ENCODE data around the gene DNAI4.
A peak's percentile ranks its signal among the peaks of the same experiment; 100 is the strongest.
"Not testable (repeated sequence)": the region's sequence is repeated elsewhere in the genome, so short reads cannot be mapped to it uniquely, and the experiment has no call there.

DNAI4 gene

GRCh38 chr1:66924756-66925557 lies at the start of gene DNAI4, which contains the start of gene MIER1:
Gene DNAI4, minus strand, starts transcription at chr1:66924856. Its CDS starts 25 bp downstream, at chr1:66924831.
Gene MIER1, plus strand, starts transcription at chr1:66924990. Its CDS starts 39 bp downstream, at chr1:66925029.
- DNase-seq = peak; percentile 96

- no peak for DNase-seq
Observed at GRCh38 chr1:66968574-66968973, 43.9 kb upstream of the DNAI4 start.

GRCh38 chr1:66966188-66966873 lies 41.7 kb upstream of the DNAI4 start:
- not testable (repeated sequence) for DNase-seq

GRCh38 chr1:66957938-66958337 lies 33.3 kb upstream of the DNAI4 start:
- no peak for DNase-seq

- no peak for DNase-seq
Observed at GRCh38 chr1:66954208-66954607, 29.6 kb upstream of the DNAI4 start.

GRCh38 chr1:66951513-66951912 lies 26.9 kb upstream of the DNAI4 start:
- DNase-seq = no peak

- no peak for DNase-seq
Observed at GRCh38 chr1:66947267-66947666, 22.6 kb upstream of the DNAI4 start.

- no peak for DNase-seq
Observed at GRCh38 chr1:66945316-66945715, 20.7 kb upstream of the DNAI4 start.

GRCh38 chr1:66944330-66945274 lies 19.9 kb upstream of the DNAI4 start:
- no peak for DNase-seq

GRCh38 chr1:66943361-66943969 lies 18.8 kb upstream of the DNAI4 start:
- no peak for DNase-seq

- no peak for DNase-seq
Observed at GRCh38 chr1:66940981-66941380, 16.3 kb upstream of the DNAI4 start.

- no peak for DNase-seq
Observed at GRCh38 chr1:66938613-66939012, 14.0 kb upstream of the DNAI4 start.

- DNase-seq = no peak
Observed at GRCh38 chr1:66937529-66938234, 13.0 kb upstream of the DNAI4 start.

GRCh38 chr1:66933887-66934700 lies 9.4 kb upstream of the DNAI4 start:
- DNase-seq = no peak

- DNase-seq = no peak
Observed at GRCh38 chr1:66932291-66932690, 7.6 kb upstream of the DNAI4 start.

- no peak for DNase-seq
Observed at GRCh38 chr1:66931590-66931989, 6.9 kb upstream of the DNAI4 start.

GRCh38 chr1:66930823-66931174 lies 6.1 kb upstream of the DNAI4 start:
- DNase-seq = no peak

- DNase-seq = peak; percentile 78
Observed at GRCh38 chr1:66929999-66930822, 5.6 kb upstream of the DNAI4 start.

GRCh38 chr1:66929691-66929998 lies 5.0 kb upstream of the DNAI4 start:
- DNase-seq = no peak

- no peak for DNase-seq
Observed at GRCh38 chr1:66929146-66929688, 4.6 kb upstream of the DNAI4 start.
